ENCODE data around the gene FMO3.

DNA sequence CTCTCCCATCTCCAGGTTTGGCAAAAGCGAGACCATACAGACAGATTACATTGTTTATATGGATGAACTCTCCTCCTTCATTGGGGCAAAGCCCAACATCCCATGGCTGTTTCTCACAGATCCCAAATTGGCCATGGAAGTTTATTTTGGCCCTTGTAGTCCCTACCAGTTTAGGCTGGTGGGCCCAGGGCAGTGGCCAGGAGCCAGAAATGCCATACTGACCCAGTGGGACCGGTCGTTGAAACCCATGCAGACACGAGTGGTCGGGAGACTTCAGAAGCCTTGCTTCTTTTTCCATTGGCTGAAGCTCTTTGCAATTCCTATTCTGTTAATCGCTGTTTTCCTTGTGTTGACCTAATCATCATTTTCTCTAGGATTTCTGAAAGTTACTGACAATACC is 26.4 kb downstream of the FMO3 start:
- TF ChIP-seq EZH2 (IDR thresholded peaks at IDR 0.05; ENCODE audit: insufficient read depth, low read length) = no peak
- TF ChIP-seq, protein P1, sequence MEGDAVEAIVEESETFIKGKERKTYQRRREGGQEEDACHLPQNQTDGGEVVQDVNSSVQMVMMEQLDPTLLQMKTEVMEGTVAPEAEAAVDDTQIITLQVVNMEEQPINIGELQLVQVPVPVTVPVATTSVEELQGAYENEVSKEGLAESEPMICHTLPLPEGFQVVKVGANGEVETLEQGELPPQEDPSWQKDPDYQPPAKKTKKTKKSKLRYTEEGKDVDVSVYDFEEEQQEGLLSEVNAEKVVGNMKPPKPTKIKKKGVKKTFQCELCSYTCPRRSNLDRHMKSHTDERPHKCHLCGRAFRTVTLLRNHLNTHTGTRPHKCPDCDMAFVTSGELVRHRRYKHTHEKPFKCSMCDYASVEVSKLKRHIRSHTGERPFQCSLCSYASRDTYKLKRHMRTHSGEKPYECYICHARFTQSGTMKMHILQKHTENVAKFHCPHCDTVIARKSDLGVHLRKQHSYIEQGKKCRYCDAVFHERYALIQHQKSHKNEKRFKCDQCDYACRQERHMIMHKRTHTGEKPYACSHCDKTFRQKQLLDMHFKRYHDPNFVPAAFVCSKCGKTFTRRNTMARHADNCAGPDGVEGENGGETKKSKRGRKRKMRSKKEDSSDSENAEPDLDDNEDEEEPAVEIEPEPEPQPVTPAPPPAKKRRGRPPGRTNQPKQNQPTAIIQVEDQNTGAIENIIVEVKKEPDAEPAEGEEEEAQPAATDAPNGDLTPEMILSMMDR (IDR thresholded peaks at IDR 0.05; ENCODE audit: insufficient read depth, low read depth, low read length) = no peak
